GM19351 (cell line): ENCODE data around the gene RECK.

Experiments used
- ATAC-seq: cut with Tn5 transposase; IDR thresholded peaks from one replicate; pipeline ENCODE4 v1.9.1; 2021; ENCODE audit warnings: mild to moderate bottlenecking, moderate library complexity; ENCODE audit not compliant: unreplicated experiment

RECK gene

GRCh38 chr9:36025746-36026145, 11.0 kb upstream of the RECK start:
- ATAC-seq: no peak

GRCh38 chr9:36029202-36029601, 7.5 kb upstream of the RECK start:
- no peak for ATAC-seq

- ATAC-seq: no peak
Measured at GRCh38 chr9:36029765-36030528, 6.8 kb upstream of the RECK start.

- no peak for ATAC-seq
Measured at GRCh38 chr9:36030871-36031270, 5.8 kb upstream of the RECK start.

GRCh38 chr9:36031774-36032555, 4.7 kb upstream of the RECK start:
- no peak for ATAC-seq

- no peak for ATAC-seq
Measured at GRCh38 chr9:36033788-36034187, 2.9 kb upstream of the RECK start.

- no peak for ATAC-seq
Measured at GRCh38 chr9:36034234-36034633, 2.5 kb upstream of the RECK start.

- no peak for ATAC-seq
Measured at GRCh38 chr9:36035006-36035405, 1.7 kb upstream of the RECK start.

- ATAC-seq: no peak
Measured at GRCh38 chr9:36036253-36036779, 397 bp upstream of the RECK start.

- no peak for ATAC-seq
Measured at GRCh38 chr9:36037549-36038122, 923 bp downstream of the RECK start.

- ATAC-seq: no peak
Measured at GRCh38 chr9:36039121-36039520, 2.4 kb downstream of the RECK start.

GRCh38 chr9:36039696-36040095, 3.0 kb downstream of the RECK start:
- no peak for ATAC-seq

GRCh38 chr9:36040271-36040925, 3.7 kb downstream of the RECK start:
- no peak for ATAC-seq

GRCh38 chr9:36041506-36041905, 4.8 kb downstream of the RECK start:
- ATAC-seq: no peak

GRCh38 chr9:36045610-36046009, 8.9 kb downstream of the RECK start:
- ATAC-seq: no peak

- ATAC-seq: no peak
Measured at GRCh38 chr9:36046923-36047322, 10.2 kb downstream of the RECK start.

GRCh38 chr9:36049408-36049807, 12.7 kb downstream of the RECK start:
- ATAC-seq: no peak

- ATAC-seq: no peak
Measured at GRCh38 chr9:36050476-36050875, 13.8 kb downstream of the RECK start.

GRCh38 chr9:36051317-36051716, 14.6 kb downstream of the RECK start:
- ATAC-seq: no peak

GRCh38 chr9:36053971-36054370, 17.3 kb downstream of the RECK start:
- ATAC-seq: no peak

- no peak for ATAC-seq
Measured at GRCh38 chr9:36056896-36057295, 20.2 kb downstream of the RECK start.
